ENCODE measurements around the gene HOXA13.

The HOXA13 gene

DNA sequence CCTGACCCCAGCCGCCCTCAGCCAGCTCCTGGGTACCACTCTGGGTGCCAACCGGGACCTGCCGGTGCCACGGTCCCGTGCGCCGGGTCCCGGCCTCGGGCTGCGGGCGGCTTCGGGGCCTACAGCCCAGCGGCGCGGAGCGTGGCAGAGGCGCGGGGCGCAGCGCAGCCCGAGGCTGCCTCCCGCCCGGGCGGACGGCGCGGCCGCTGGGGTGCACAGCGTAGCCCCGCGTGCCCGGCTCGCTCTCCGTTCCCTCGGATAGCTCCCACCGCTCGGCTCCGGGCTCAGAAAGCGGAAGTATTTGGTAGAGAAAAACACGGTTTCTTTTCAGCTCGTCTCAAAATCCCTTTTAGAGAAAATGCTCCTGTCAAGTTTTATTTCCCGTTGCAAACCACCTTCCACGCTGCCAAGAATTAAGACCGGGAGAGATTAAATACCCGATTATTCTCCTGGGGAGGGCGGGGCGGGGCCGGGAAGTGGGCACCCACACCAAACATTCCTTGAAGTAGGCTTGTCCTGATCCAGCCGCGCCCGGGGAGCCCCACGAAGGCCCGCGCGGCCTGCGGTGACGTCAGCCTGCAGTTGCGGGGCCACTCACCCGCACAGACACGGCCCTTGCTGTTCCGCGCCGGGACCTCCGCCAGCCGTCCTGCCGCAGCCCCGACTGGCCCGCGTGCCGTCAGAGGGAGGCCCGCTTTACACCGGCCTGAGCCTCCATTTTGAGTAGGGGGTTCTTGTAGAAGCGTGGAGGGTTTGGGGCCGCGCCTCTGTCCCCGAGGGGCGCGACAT lies 7.2 kb downstream of the HOXA13 start:
- DNase-seq (ENCODE audit: low read depth in 2 of 2), result no peak

GRCh38 chr7:27191833-27192545 lies 7.9 kb downstream of the HOXA13 start:
- no peak for DNase-seq (ENCODE audit: low read depth in 2 of 2)

DNA sequence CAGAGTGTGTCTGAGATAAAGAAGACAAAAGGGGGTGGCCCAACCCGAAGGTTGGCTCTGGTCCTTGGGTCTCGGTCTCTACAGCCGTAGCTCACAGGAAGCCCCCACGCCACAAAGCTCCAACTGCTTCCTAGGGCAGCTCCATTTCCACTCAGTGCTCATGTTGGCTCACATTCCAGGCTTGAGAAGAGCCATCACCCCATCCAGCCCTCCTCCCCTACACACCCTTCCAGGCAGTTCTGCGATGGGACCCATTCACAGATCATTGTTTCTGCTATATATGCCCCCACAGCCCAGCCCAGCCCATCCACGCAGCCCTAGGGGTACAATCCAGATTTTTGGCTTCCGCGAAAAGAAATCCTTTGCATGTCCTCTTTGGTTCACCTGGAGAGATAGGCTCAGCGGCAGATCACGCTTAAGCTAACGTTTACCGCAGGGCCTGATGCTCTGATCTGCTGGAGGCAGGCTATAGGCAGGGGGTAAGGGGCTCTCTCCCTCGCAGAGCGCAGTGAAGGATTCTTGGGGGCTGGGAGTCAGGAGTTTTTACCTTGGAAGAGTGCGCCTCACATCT lies 8.6 kb downstream of the HOXA13 start:
- DNase-seq (ENCODE audit: low read depth in 2 of 2), result no peak

GRCh38 chr7:27189997-27190748 lies 9.7 kb downstream of the HOXA13 start:
- no peak for DNase-seq (ENCODE audit: low read depth in 2 of 2)

DNA sequence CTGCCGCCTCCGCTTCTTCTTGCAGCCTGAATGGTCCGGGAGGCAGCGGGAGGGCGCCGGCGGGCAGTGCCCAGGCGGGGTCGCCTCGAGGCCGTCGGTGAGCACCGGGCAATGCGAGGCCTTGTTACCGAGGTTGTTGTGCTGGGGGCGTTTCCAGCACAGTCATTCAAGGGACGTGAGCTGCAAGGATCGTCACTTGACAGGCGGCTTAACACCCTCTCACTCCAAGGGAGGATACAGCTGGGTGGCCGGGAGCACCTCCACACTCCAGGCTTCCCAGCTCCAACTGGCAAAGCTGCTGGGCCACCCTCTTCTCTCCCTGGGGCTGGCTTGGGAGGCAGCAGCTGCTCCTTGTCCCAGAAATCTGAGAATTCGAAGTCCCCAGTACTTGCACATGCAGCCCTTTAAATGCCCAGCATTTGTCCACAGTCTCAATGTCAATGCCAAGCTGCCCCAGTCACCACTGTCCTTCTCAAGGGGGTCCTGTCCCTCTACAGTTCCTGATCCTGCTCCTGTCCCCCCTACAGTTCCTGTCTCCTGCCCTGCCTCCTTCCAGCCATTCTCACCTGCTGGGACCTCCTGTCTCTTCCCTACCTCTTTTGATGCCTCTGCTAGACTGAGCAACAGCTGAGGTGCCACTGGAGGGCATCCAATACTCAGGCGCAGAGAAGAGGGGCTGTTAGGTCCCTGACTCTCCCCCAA lies 10.4 kb downstream of the HOXA13 start:
- no peak for DNase-seq (ENCODE audit: low read depth in 2 of 2)

DNA sequence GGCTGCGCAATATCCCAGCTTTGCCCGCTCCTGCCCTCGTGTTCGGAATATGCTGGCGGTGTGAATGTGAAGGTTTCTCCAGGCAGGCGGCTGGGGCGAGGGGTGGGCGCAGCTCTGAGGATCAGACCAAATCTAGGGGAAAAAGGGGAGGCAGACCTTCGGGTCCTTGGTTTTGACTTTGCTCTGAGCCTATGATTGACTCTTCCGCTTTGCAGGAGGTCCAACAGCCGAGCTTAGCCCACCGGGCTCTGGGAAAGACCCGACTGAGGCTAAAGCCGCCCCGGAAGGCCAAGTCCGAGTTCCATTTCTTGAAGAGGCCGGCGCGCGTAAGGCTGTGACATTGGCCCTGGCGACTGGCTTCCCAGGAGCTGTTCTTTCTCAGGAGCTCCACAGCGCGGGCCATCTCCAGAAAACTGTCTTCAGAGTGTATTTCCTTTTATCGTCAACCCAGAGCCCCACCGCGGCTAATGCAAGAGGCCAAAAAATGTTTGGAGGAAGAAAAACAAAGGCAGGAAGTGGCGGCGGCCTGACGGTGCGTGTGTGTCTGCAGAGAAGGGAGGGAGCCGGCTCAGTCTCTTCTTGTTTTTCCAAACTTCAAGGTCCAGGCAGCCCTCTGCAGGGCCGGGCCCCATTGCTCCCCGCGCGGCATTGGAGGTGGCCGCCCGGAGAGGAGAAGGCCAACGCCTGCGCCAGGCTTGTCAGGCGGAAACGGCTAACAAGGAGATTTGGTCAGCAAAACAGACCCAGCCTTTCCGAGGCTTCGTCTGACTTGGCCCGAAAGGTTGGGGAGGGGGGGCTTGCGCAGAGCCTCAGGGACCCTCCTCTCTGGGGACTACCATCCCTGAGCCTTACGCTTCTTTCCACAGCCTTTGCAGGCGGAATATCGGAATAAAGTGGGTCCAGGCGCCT lies 11.3 kb downstream of the HOXA13 start:
- DNase-seq (ENCODE audit: low read depth in 2 of 2), result no peak

DNA sequence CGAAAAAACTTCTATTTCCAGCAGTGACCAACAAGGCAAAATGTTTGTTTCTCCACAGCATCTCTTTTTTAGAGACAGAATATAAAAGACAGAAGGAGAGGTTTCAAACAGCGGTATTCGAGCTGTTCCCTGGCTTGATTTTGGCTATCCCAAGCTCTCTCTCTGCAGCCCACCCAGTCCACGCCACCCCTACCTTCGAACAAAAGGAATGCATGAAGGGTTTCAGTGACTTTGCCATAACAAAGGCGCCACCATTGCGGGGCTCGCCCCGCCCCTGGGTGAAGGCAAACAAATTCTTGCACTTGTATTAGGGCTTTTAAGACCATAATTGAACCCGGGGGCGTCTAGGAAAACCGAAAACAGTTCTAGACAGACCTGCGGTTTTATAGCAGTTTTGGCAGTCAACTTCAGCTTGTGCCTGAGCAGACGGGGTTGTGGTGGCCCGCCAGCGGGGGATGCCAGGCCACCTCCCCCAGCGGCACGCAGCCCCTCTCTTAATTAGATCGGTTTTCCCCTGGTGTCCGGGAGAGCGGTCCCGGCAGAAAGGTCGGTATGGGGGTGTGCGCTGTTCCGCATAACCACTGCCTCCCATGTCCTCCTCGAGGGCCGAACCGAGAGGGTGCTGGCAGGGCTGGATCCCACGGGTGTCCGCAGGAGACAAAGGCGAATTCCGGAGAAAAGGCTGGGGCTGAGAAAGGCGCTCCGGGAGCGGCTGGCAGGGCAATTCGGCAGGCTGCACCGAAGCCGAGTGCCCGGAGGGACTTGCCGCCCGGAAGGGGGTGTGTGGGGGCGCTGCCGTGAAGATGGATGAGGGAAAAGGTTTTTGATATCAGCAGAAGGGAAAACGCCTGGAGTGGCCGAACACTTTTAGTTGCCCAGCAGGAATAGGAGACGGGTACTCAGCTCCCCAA lies 12.2 kb downstream of the HOXA13 start:
- DNase-seq (ENCODE audit: low read depth in 2 of 2), result no peak

DNA sequence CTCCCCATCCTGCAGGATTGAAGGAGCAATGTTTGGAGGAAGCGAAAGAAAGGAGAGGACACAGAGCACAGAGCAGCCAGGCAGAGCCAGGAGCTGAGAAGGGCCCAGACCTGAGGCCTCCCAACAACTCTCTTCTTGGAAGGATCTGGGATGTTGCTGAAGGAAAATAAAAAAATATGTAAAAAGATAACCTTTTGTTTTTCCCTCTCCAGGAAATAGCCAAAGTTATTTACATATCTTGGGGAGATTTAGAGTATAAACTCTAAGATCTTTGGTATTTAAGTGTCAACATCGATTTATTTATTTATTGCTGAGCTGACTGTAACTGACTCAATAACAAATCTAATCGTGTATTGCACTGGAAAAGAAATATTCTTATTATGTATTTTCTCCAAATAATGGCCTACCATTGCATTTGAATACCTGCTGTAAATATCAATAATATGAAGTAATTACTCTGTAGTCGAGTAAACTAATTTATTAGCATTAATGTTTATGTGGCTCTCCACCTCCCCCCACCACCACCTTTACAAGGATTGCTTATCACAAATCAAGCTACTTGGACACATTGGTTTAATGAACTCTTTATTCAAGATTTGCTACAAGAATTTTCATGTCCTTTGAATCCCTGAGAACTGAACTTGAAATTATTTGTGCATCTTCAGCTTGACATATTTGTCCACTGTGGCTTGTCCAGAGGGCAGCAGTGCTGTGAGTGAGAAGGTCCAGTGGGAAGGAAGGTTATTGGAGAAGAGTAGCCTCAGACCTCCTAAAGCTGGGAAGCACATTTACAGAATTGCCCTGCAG lies 13.0 kb downstream of the HOXA13 start:
- DNase-seq (ENCODE audit: low read depth in 2 of 2), result no peak

DNA sequence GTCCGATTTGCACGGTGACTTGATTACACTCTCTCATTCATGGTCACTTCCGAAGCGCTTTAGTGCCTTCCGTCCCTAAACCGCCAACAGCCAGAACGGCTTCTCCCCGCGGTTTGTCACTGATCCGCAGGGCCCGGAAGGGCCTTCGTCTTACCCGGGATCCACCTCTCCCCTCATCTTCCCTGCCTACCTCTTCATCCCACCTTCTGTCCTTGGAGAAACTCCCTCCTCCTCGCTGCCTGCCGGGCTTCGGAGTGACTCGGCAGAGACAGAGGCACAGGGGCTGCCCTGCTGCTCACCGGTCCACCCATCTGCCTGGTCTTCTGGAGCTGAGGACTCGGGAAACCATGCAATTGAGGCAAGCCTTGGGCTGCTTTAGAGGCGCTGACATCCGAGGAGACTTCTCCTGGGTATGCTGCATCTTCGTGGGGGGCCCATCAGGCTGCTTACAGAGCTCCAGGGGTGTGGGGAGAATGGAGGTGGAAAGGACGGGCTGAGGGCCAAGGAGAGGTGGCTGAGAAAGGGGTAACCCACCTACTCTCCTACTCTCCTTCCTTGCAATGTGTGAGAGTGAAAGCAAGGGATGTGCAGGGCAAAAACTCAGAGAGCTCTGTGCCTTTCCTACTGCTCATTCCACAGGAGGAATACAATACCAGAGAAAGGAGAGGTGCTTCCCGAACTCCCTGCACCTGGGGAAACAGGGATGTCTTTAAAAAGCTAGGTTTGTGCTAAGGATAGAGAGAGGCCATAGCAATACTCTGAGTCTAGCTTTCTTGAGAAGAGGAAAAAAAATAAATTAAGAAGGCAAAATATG lies 13.8 kb downstream of the HOXA13 start:
- DNase-seq (ENCODE audit: low read depth in 2 of 2), result no peak

- no peak for DNase-seq (ENCODE audit: low read depth in 2 of 2)
These were observed 14.7 kb downstream of the HOXA13 start, which contains the start of gene HOXA11 for GRCh38 chr7:27185013-27185853. HOXA11 (minus strand) TSS chr7:27185232; CDS start chr7:27185144, 88 bp downstream.

- no peak for DNase-seq (ENCODE audit: low read depth in 2 of 2)
These were observed 15.4 kb downstream of the HOXA13 start for GRCh38 chr7:27184337-27185012.

DNA sequence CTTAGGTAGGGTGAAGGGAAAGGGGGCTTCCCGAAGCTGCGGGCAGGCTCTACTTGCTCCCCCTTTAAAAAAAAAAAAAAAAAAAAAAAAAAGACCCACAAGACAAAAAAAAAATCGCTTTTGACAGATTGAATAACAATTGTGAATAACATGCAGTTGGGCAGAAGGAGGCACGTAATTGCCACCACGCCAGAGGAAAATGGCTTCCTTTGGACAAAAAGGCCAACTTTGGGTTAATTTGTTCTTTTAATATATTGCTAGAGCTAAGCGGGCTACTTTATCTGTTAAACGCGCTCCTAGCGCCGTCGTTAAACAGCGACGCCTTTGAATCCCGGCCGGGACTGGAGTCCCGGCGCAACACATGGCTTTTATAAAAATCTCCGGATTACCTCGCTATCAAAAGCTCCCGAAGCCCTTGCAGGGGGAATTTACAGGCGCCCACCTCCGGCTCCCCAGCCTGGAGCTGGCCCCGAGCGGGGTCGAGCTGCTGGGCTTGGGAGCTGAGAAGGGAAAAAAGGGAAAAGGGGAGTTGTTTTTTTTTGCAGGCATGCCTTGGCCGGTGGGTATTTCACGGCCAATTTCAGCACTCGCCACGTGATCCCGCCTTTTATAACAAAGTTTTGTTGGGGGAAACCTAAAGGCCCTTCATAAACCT lies 16.1 kb downstream of the HOXA13 start:
- DNase-seq (ENCODE audit: low read depth in 2 of 2), result no peak

DNA sequence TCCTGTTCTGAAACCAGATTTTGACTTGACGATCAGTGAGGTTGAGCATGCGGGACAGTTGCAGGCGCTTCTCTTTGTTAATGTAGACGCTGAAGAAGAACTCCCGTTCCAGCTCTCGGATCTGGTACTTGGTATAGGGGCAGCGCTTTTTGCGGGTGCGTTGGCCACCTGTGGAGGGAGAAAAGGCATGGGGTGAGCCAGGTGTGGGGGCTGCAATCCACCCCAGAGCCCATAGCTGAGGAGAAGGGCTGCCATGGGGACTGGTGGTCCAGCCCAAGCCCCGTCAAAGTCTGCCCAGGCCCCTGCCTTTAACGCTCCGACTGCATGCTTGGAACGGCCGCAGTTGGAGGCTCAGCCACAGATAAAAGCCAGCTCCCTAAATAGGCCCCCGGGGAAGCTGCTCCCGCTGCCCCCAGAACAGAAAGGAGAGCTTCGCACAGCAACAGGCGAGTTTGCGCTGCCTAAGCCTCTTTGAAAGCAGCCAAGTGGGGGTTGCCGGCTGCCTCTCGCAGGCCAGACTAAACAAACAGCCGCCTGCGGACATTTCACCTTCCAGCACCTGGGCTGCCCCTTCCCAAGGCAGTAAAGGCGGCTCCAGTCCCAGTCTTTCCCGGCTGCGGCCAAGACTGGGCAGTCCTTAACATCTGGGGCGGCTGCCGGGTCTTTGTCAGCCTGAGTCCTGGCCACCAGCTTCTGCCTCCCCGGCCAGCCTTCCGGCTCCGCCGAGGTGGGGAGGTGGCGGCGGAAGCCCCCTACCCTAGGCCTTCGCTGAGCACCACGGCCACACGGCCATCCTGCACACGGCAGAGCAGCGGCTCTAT lies 16.8 kb downstream of the HOXA13 start:
- no peak for DNase-seq (ENCODE audit: low read depth in 2 of 2)

DNA sequence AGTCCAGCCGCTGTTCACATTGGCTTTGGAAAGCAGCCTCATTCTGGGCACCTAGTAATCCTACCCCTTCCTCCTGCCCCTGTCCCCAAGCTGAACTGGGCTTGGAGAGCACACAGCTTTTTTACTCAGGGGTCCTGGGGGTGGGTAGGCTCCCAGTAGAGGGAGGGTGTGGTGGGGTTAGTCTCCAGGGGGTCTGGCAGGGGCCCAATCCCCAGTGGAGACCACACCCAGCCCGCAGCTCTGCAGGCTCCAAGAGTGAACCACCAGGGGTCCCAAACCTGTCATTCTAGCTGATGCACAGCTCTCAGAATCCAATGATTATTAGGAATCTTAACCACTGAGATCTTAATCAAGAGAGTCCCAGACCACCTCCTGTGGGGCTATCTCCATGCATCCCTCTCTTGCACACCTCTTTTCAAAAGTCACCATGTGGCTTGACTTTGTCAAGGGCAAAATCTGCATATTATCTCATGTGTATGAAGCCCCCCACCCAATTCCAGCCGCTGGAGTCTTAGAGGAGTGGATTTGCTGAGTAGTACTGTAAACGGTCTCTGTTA lies 17.5 kb downstream of the HOXA13 start:
- DNase-seq (ENCODE audit: low read depth in 2 of 2), result no peak

Data from activated CD8-positive, alpha-beta memory T cell treated with anti-CD3 and anti-CD28 coated beads for 4 hours (primary cell).